ENCODE results near the gene SRGAP3. TPM values are rescaled to one million over a fixed set of nuclear protein-coding genes. Genes with fewer than 3 reads are reported as not detected.

Gene SRGAP3
- total RNA-seq, 5 donors from 2014 or later (not counting 1 experiment from before 2014, with no cell fraction given): 1.4 to 4.4 (median 2.8) TPM

DNA sequence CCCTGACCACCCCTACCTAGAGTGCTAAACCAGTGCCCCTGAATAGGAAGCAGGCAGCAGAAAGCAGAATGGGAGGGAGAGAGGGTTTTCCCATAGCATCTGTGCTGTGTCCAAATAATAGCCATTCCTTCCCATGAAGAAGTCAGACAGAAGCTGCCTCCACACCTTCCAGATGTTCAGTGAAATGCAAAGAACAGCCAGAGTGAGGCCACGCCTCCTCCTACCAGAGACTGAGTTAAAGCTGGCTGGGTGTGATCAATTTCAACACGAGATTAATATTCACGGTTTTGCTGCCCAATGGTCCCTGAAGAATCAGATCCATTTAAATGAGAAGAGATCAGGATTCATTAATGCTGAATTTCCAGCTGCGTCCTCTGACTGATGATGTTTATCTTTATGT lies 111.8 kb downstream of the SRGAP3 start:
- peaks cover 0 to 5% of the 10 kb centered on the region in 2 experiments for H3K4me1 ChIP-seq (ENCODE audit: control insufficient read depth in 1 of 2, extremely low read depth in 1 of 2, insufficient read depth in 2 of 2, low read length in 2 of 2)
- Mint-ChIP-seq H3K9me3 (peaks cover 0 to 5% (median 3%) of the 10 kb centered on the region in 3 donors), H3K27me3 (peaks cover 13 to 34% of the 10 kb centered on the region in 2 donors), H3K27ac (no peak overlapping the region), H3K4me3 (no peak overlapping the region), H3K36me3 (no peaks in the 10 kb centered on the region), H3K4me1 (peaks cover 0 to 2% (median 2%) of the 10 kb centered on the region in 3 donors)
- no peak overlapping the region for H3K4me3 ChIP-seq (ENCODE audit: control insufficient read depth in 1 of 2, extremely low read depth in 1 of 2, low read length in 1 of 2)
- no peak overlapping the region for H3K27ac ChIP-seq (ENCODE audit: low read length)
- ChIA-PET CTCF (no interaction called here), POLR2A (no interaction called here)
- H3K27me3 ChIP-seq (replicated peaks in 1 of 2; ENCODE audit: control insufficient read depth in 2 of 2, extremely low read depth in 1 of 2, insufficient read depth in 2 of 2, low read length in 1 of 2): peaks cover 2 to 13% of the 10 kb centered on the region in 2 experiments
- ATAC-seq (replicated peaks in 1 of 4): no peak
- H3K9me3 ChIP-seq: no peaks in the 10 kb centered on the region
- no peak for DNase-seq
- 85% methylated on average over 2 of the region's 4 CpGs for WGBS (ENCODE audit: insufficient coverage)
- H3K36me3 ChIP-seq (ENCODE audit: control insufficient read depth in 2 of 2, extremely low read depth in 1 of 2, insufficient read depth in 1 of 2, low read length in 1 of 2): no peaks in the 10 kb centered on the region

DNA sequence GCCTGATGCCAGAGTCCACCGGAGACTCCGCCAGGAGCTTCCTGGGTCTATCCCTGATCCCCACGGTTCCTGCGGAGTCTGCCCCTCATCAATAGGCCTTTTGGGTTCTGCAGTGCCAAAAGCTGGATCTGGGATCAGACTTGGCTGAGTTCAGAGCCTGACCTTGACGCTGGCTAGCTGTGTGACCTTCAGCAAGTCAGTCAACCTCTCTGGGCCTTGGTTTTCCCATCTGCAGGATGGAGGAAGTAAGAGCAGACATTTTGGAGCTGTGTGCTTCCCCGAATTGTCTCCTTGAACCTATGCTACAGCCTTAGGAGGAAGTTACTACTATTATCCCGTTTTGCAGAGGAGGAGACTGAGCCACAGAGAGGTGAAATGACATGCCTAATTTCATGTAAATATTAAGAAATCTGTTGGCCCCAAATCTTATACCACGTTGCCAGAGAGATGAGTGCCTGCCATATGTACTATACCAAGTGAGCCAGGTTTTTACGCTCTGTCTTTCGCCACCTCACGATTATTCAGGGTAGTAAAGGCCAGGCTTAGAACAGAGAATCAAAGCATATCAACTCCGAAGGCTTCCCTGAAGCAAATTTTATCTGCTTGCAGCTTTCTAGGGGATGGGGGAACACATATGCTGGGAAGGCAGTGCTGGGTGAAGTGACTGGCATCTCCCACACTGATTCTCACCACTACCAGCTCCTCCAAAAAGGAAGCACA lies 112.5 kb downstream of the SRGAP3 start:
- Histone ChIP-seq H3K27ac (ENCODE audit: low read length) (no peak overlapping the region), H3K4me1 (ENCODE audit: control insufficient read depth in 1 of 2, extremely low read depth in 1 of 2, insufficient read depth in 2 of 2, low read length in 2 of 2) (peaks cover 0 to 5% of the 10 kb centered on the region in 2 experiments), H3K36me3 (ENCODE audit: control insufficient read depth in 2 of 2, extremely low read depth in 1 of 2, insufficient read depth in 1 of 2, low read length in 1 of 2) (no peaks in the 10 kb centered on the region), H3K9me3 (no peaks in the 10 kb centered on the region), H3K27me3 (replicated peaks in 1 of 2; ENCODE audit: control insufficient read depth in 2 of 2, extremely low read depth in 1 of 2, insufficient read depth in 2 of 2, low read length in 1 of 2) (peaks cover 2 to 13% of the 10 kb centered on the region in 2 experiments), H3K4me3 (ENCODE audit: control insufficient read depth in 1 of 2, extremely low read depth in 1 of 2, low read length in 1 of 2) (no peak overlapping the region)
- WGBS (ENCODE audit: insufficient coverage): 94% methylated on average over 8 of the region's 12 CpGs
- Mint-ChIP-seq H3K9me3 (peaks cover 0 to 5% (median 3%) of the 10 kb centered on the region in 3 donors), H3K4me1 (peaks cover 0 to 2% (median 2%) of the 10 kb centered on the region in 3 donors), H3K27ac (no peak overlapping the region), H3K4me3 (peak overlapping the region in 1 of 3 donors; percentile 58), H3K36me3 (no peaks in the 10 kb centered on the region), H3K27me3 (peaks cover 13 to 34% of the 10 kb centered on the region in 2 donors)
- DNase-seq: no peak
- ATAC-seq (replicated peaks in 1 of 4): no peak
- POLR2A ChIA-PET: no interaction called here
- CTCF ChIA-PET: no interaction called here

DNA sequence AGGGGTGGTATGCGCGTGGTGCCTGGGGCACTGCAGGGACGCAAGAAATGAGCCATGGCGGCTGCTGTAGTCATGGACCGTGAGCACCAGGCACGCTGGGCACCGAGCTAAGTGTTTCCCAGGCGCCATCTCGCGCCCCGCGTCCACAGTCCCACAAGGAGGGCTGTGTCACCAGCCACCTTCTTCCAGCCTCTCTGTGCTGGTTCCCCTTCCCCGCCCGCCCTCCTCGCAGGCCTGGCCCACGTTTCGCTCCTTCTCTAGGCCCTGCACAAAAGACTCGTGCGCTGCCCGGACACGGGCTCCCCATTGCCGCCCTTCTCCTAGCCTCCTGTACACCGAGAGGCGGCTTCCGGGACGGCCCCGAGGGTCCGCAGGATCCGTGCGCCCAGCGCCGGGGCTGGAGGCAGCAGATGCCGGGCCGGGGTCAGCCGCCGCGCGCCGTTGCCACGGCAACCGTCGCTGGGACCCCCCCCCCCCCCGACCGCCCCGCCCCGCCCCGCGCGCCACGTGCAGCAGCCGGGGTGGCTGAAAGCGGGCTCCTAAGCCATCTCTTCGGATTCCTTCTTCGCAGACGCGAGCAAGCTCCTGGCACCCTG lies 113.4 kb downstream of the SRGAP3 start:
- CTCF ChIA-PET: no interaction called here
- Histone ChIP-seq H3K4me1 (ENCODE audit: control insufficient read depth in 1 of 2, extremely low read depth in 1 of 2, insufficient read depth in 2 of 2, low read length in 2 of 2) (peaks cover 0 to 5% of the 10 kb centered on the region in 2 experiments), H3K27ac (ENCODE audit: low read length) (no peak overlapping the region), H3K27me3 (replicated peaks in 1 of 2; ENCODE audit: control insufficient read depth in 2 of 2, extremely low read depth in 1 of 2, insufficient read depth in 2 of 2, low read length in 1 of 2) (peaks cover 2 to 13% of the 10 kb centered on the region in 2 experiments), H3K36me3 (ENCODE audit: control insufficient read depth in 2 of 2, extremely low read depth in 1 of 2, insufficient read depth in 1 of 2, low read length in 1 of 2) (no peaks in the 10 kb centered on the region), H3K9me3 (no peaks in the 10 kb centered on the region), H3K4me3 (ENCODE audit: control insufficient read depth in 1 of 2, extremely low read depth in 1 of 2, low read length in 1 of 2) (no peak overlapping the region)
- H3K4me1 Mint-ChIP-seq: peaks cover 0 to 2% (median 2%) of the 10 kb centered on the region in 3 donors
- H3K36me3 Mint-ChIP-seq: no peaks in the 10 kb centered on the region
- DNase-seq (no peak), ATAC-seq (replicated peaks in 1 of 4) (peak in 2 of 4 experiments; percentile 19 to 43)
- POLR2A ChIA-PET: no interaction called here
- H3K27ac Mint-ChIP-seq: no peak overlapping the region
- WGBS (ENCODE audit: insufficient coverage): 24% methylated on average over 23 of the region's 56 CpGs
- H3K9me3 Mint-ChIP-seq: peaks cover 0 to 5% (median 3%) of the 10 kb centered on the region in 3 donors
- H3K27me3 Mint-ChIP-seq: peaks cover 13 to 34% of the 10 kb centered on the region in 2 donors
- peak overlapping the region in 1 of 3 donors; percentile 58 for H3K4me3 Mint-ChIP-seq

DNA sequence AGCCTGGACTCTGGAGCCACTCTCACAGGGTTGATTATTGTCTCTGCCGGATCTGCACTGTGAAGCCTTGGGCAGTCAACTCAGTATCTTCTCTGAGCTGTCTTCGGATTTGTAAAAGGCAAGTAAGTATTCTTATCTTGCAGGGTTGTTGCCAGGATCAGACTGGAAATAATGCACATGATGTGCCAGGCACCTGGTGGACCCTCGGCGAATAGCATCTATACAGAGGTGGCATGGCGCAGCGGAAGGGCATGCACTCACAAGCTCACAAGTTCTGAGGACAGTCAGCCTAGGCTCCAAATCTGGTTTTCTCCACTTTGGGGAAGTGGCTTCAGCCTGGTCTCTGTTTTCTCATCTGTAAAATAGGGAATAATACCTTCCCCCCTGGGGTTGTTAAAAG lies 113.9 kb downstream of the SRGAP3 start:
- H3K27ac Mint-ChIP-seq: no peak overlapping the region
- Histone ChIP-seq H3K27ac (ENCODE audit: low read length) (no peak overlapping the region), H3K9me3 (no peaks in the 10 kb centered on the region), H3K4me3 (ENCODE audit: control insufficient read depth in 1 of 2, extremely low read depth in 1 of 2, low read length in 1 of 2) (no peak overlapping the region), H3K36me3 (ENCODE audit: control insufficient read depth in 2 of 2, extremely low read depth in 1 of 2, insufficient read depth in 1 of 2, low read length in 1 of 2) (no peaks in the 10 kb centered on the region), H3K27me3 (replicated peaks in 1 of 2; ENCODE audit: control insufficient read depth in 2 of 2, extremely low read depth in 1 of 2, insufficient read depth in 2 of 2, low read length in 1 of 2) (peaks cover 2 to 13% of the 10 kb centered on the region in 2 experiments), H3K4me1 (ENCODE audit: control insufficient read depth in 1 of 2, extremely low read depth in 1 of 2, insufficient read depth in 2 of 2, low read length in 2 of 2) (peaks cover 0 to 5% of the 10 kb centered on the region in 2 experiments)
- DNase-seq: no peak
- no peaks in the 10 kb centered on the region for H3K36me3 Mint-ChIP-seq
- peaks cover 13 to 34% of the 10 kb centered on the region in 2 donors for H3K27me3 Mint-ChIP-seq
- peaks cover 0 to 5% (median 3%) of the 10 kb centered on the region in 3 donors for H3K9me3 Mint-ChIP-seq
- CTCF ChIA-PET: no interaction called here
- POLR2A ChIA-PET: no interaction called here
- 96% methylated on average over 6 of the region's 6 CpGs for WGBS (ENCODE audit: insufficient coverage)
- no peak for ATAC-seq (replicated peaks in 1 of 4)
- H3K4me3 Mint-ChIP-seq: peak overlapping the region in 1 of 3 donors; percentile 29
- H3K4me1 Mint-ChIP-seq: peaks cover 0 to 2% (median 2%) of the 10 kb centered on the region in 3 donors

DNA sequence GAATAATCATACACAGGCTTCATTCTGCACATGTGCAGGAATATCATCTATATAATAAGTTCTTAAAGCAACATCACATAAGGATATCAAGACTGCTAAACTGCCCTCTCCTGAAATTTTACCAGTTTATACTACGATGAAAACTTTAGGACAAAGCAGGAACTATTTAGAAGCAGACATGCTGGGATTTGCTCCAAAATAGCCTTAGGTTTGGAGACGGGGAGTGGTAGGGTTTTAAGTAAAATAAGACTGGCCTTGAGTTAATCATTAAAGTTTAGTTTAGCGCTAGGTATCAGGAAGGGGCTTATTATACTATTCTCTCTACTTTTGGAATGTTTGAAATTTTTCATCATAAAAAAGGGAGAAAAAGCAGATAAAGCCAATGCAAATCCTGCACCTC lies 115.8 kb downstream of the SRGAP3 start:
- POLR2A ChIA-PET: no interaction called here
- CTCF ChIA-PET: no interaction called here

DNA sequence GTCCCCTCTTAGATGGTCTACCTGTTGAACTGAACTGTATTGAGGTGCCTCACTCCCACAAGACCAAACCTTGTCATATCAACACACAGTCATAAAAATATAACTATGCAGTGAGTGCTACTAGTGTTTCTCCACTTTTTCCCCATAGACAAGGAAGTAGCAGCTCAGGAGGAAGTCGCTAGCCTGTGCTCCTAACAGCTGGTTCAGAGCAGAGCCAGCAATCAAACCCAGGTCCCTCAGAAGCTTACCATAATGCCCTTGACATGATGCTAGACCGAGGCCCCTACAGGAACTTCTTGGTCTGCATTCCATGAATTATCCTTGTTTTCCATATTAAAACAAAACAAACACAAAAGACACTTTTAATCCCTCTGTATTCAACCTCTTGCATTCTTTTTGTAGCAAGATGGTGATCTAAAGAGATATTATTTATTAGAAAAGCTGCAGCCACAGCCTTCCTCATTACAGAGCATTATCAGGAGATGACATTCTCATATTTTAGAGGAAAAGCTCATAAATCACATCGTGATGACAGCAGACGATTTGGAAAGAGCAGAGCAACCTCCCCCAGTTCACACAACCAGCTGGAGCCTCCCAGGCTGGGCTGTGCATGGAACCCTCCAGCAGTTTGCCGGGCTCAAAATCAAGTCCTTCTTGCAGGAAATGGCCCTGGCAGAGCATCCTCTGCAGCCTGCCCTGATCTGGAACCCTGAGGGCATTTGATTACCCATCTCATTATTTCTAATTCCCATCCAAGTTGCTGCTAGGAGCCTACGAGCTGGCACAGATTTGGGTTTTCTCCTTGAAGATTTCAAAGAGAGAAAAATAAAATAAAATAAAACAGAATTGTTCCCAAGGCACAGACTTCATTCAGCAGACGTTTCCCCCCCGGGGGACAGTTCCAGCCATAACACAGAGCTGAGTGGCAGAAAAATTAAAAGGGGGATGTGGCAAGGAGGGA lies 118.8 kb downstream of the SRGAP3 start:
- 73% methylated on average over 4 of the region's 8 CpGs for WGBS (ENCODE audit: insufficient coverage)
- Histone ChIP-seq H3K4me1 (ENCODE audit: control insufficient read depth in 1 of 2, extremely low read depth in 1 of 2, insufficient read depth in 2 of 2, low read length in 2 of 2) (peaks cover 0 to 2% of the 10 kb centered on the region in 2 experiments), H3K4me3 (ENCODE audit: control insufficient read depth in 1 of 2, extremely low read depth in 1 of 2, low read length in 1 of 2) (no peak overlapping the region), H3K27ac (ENCODE audit: low read length) (no peak overlapping the region), H3K9me3 (no peaks in the 10 kb centered on the region), H3K36me3 (ENCODE audit: control insufficient read depth in 2 of 2, extremely low read depth in 1 of 2, insufficient read depth in 1 of 2, low read length in 1 of 2) (no peaks in the 10 kb centered on the region), H3K27me3 (replicated peaks in 1 of 2; ENCODE audit: control insufficient read depth in 2 of 2, extremely low read depth in 1 of 2, insufficient read depth in 2 of 2, low read length in 1 of 2) (peaks cover 0 to 4% of the 10 kb centered on the region in 2 experiments)
- DNase-seq: no peak
- H3K36me3 Mint-ChIP-seq: no peaks in the 10 kb centered on the region
- no peak for ATAC-seq (replicated peaks in 1 of 4)
- ChIA-PET CTCF (no interaction called here), POLR2A (no interaction called here)
- H3K27ac Mint-ChIP-seq: no peak overlapping the region
- H3K4me1 Mint-ChIP-seq: peaks cover 0 to 2% (median 0%) of the 10 kb centered on the region in 3 donors
- H3K9me3 Mint-ChIP-seq: no peaks in the 10 kb centered on the region
- no peak overlapping the region for H3K4me3 Mint-ChIP-seq
- peaks cover 4 to 5% of the 10 kb centered on the region in 2 donors for H3K27me3 Mint-ChIP-seq

More for the DNA sequence above, 115.8 kb downstream of the SRGAP3 start:
- H3K4me1 ChIP-seq (ENCODE audit: control insufficient read depth in 1 of 2, extremely low read depth in 1 of 2, insufficient read depth in 2 of 2, low read length in 2 of 2): peaks cover 2 to 5% of the 10 kb centered on the region in 2 experiments
- H3K36me3 ChIP-seq (ENCODE audit: control insufficient read depth in 2 of 2, extremely low read depth in 1 of 2, insufficient read depth in 1 of 2, low read length in 1 of 2): no peaks in the 10 kb centered on the region
- no peaks in the 10 kb centered on the region for H3K9me3 ChIP-seq
- H3K9me3 Mint-ChIP-seq: no peaks in the 10 kb centered on the region
- H3K4me1 Mint-ChIP-seq: peaks cover 0 to 4% (median 2%) of the 10 kb centered on the region in 3 donors
- no peaks in the 10 kb centered on the region for H3K36me3 Mint-ChIP-seq
- H3K27me3 Mint-ChIP-seq: peaks cover 13 to 27% of the 10 kb centered on the region in 2 donors
- no CpG with 5 or more reads among the region's 3 CpGs for WGBS (ENCODE audit: insufficient coverage)
- ATAC-seq (replicated peaks in 1 of 4) (no peak), DNase-seq (no peak)
- H3K27ac Mint-ChIP-seq: no peak overlapping the region
- H3K4me3 Mint-ChIP-seq: no peak overlapping the region
- H3K27ac ChIP-seq (ENCODE audit: low read length): no peak overlapping the region
- peaks cover 2 to 13% of the 10 kb centered on the region in 2 experiments for H3K27me3 ChIP-seq (replicated peaks in 1 of 2; ENCODE audit: control insufficient read depth in 2 of 2, extremely low read depth in 1 of 2, insufficient read depth in 2 of 2, low read length in 1 of 2)
- H3K4me3 ChIP-seq (ENCODE audit: control insufficient read depth in 1 of 2, extremely low read depth in 1 of 2, low read length in 1 of 2): no peak overlapping the region
